Lower lobe of right lung (tissue), 2 donors: ENCODE results near the gene HTR2B. TPM values are rescaled to one million over a fixed set of nuclear protein-coding genes. Genes with fewer than 3 reads are reported as not detected.

ENCODE experiments used
- ATAC-seq, 2 donors: fragments of 200-7000 bp; cut with Tn5 transposase; one replicate each; pipeline ENCODE4 v1.9.1; 2020 to 2022; ENCODE audit warnings: mild to moderate bottlenecking in 2 of 2, moderate library complexity in 2 of 2
- DNase-seq: peaks from one replicate; pipeline ENCODE4 v3.0.0-alpha.2; 2020
- H3K27ac ChIP-seq: fragments of 200-600 bp; one replicate; pipeline ENCODE4 v1.8.0; 2022
- H3K27me3 ChIP-seq: fragments of 200-600 bp; one replicate; pipeline ENCODE4 v1.8.0; 2022; ENCODE audit warnings: low read depth
- H3K36me3 ChIP-seq: fragments of 200-600 bp; one replicate; pipeline ENCODE4 v1.8.0; 2022; ENCODE audit warnings: mild to moderate bottlenecking
- H3K4me1 ChIP-seq: fragments of 200-600 bp; one replicate; pipeline ENCODE4 v1.8.0; 2022
- H3K4me3 ChIP-seq: fragments of 200-600 bp; one replicate; pipeline ENCODE4 v1.8.0; 2022; ENCODE audit warnings: mild to moderate bottlenecking
- H3K9me3 ChIP-seq: fragments of 200-600 bp; one replicate; pipeline ENCODE4 v1.8.0; 2022
- intact Hi-C: fragments of 100-400 bp; cut with DNase I; formaldehyde crosslinking; loops from one replicate; pipeline ENCODE4 v1.11.0; 2022
- total RNA-seq: library from RNA; stranded (reverse); fragmentation: NEBNext Ultra II Directional; extraction: Animal tissue kit (Norgen Biotek cat#: 25700); gene quantifications from one replicate; pipeline ENCODE4 v1.2.1, GENCODE V29; 2021
- TF ChIP-seq, protein P1 (sequence below): fragments of 200-600 bp; IDR thresholded peaks from one replicate; pipeline ENCODE4 v1.8.0; 2022; ENCODE audit warnings: antibody characterized with exemption, mild to moderate bottlenecking
- donor health status: DM: no; HTN: yes; CAD: no; lungs with severe emphysema.

Gene HTR2B
- total RNA-seq, 1 donor from 2014 or later = 0.65 TPM

DNA sequence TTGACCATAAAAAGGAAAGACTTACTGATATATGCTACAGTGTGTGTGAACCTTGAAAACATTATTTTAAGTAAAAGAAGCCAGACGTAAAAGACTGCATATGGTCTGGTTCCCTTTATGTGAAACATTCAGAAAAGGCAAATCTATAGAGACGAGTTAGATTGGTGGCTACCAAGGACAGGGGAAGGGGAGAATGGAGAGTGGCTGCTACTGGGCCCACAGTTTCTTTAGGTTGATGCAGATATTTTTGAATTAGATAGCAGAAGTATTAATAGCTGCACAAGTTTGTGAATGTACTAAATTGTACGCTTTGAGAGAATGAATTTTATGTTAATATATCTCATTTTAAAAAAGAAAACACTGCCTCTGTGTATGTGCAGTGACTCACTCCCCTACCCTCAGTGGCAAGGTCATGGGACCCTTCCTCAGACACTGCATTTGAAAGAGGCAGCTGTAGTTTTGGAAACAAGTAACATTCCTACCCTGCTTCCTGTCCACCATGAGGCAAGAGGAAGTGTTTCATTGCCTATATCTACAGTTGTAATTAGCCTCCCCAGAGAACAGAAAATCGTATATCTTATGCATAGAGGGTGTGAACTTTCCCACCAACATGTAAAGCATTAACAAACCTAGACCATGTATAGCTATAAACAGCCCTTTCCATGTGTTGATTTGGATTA, 43.8 kb upstream of the HTR2B start:
- no peak for ATAC-seq
- H3K27me3 ChIP-seq = no peaks in the 10 kb centered on the region
- no peaks in the 10 kb centered on the region for H3K4me1 ChIP-seq
- TF ChIP-seq, protein P1, sequence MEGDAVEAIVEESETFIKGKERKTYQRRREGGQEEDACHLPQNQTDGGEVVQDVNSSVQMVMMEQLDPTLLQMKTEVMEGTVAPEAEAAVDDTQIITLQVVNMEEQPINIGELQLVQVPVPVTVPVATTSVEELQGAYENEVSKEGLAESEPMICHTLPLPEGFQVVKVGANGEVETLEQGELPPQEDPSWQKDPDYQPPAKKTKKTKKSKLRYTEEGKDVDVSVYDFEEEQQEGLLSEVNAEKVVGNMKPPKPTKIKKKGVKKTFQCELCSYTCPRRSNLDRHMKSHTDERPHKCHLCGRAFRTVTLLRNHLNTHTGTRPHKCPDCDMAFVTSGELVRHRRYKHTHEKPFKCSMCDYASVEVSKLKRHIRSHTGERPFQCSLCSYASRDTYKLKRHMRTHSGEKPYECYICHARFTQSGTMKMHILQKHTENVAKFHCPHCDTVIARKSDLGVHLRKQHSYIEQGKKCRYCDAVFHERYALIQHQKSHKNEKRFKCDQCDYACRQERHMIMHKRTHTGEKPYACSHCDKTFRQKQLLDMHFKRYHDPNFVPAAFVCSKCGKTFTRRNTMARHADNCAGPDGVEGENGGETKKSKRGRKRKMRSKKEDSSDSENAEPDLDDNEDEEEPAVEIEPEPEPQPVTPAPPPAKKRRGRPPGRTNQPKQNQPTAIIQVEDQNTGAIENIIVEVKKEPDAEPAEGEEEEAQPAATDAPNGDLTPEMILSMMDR = no peak
- H3K27ac ChIP-seq = no peak overlapping the region
- no peaks in the 10 kb centered on the region for H3K9me3 ChIP-seq
- intact Hi-C loops = no loop called here
- peaks cover 71% of the 10 kb centered on the region for H3K36me3 ChIP-seq
- no peak overlapping the region for H3K4me3 ChIP-seq
- DNase-seq = no peak

DNA sequence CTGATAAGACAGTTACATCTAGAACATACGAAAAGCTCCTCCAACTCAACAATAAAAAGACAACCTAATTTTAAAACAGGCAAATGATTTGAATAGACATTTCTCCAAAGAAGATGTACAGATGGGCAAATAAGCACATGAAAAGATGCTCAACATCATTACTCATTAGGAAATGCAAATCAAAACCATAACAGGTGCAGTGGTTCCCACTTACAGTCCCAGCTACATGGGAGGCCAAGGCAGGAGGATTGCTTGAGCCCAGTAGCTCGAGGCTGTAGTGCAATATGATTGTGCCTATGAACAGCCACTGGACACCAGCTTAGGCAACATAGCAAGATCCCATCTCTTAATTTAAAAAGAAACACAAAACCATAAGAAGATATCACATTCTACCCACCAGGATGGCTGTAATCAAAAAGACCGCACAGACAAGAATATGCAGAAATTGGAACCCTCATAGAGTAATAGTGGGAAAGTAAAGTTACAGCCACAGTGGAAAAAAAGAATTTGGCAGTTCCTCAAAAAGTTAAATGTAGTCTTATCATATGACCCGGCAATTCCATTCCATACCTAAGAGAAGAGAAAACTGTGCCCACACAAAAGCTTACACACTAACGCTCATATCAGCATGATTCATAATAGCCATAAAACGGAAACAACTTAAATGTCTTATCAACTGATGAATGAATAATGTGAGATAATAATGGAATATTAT, 43.1 kb upstream of the HTR2B start:
- Histone ChIP-seq H3K27ac (no peak overlapping the region), H3K4me3 (no peak overlapping the region), H3K36me3 (peaks cover 71% of the 10 kb centered on the region), H3K27me3 (no peaks in the 10 kb centered on the region), H3K4me1 (no peaks in the 10 kb centered on the region), H3K9me3 (no peaks in the 10 kb centered on the region)
- intact Hi-C loops = no loop called here
- DNase-seq (no peak), ATAC-seq (no peak)
- TF ChIP-seq, protein P1 = no peak

DNA sequence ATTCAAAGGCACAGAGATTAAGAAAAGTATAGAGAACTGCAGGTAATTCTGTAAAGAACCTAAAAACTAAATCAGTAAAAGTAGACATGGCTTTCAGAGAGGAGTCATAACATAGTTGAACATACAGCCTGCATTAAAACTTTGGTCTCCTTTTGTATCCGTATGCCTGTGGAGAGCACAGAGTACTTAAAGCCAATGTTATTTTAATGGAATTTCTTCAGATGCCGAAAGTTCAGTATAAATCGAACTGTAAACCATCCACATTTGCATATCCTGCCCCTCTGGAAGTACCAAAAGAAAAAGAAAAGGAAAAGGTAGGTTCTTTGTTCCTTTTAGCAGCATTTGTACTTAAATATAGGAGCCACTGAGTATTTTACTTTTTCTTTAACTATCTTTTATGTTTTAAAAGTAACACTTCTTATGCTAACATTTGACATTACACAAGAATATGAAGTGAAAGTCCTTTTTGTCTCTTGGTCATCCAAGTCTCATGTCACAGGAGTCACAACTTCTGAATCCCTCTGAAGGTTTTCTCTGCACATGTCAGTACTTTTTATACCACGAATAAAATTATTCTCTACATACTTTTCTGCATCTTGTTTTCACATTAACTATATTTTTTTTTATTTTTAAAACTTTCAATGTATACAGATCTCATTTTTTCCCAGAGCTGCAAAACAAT, 38.7 kb upstream of the HTR2B start:
- peaks cover 9% of the 10 kb centered on the region for H3K4me1 ChIP-seq
- H3K9me3 ChIP-seq = no peaks in the 10 kb centered on the region
- no peaks in the 10 kb centered on the region for H3K27me3 ChIP-seq
- TF ChIP-seq, protein P1 = no peak
- intact Hi-C loops = no loop called here
- peaks cover 61% of the 10 kb centered on the region for H3K36me3 ChIP-seq
- H3K4me3 ChIP-seq = no peak overlapping the region
- DNase-seq (no peak), ATAC-seq (no peak)
- H3K27ac ChIP-seq = no peak overlapping the region

DNA sequence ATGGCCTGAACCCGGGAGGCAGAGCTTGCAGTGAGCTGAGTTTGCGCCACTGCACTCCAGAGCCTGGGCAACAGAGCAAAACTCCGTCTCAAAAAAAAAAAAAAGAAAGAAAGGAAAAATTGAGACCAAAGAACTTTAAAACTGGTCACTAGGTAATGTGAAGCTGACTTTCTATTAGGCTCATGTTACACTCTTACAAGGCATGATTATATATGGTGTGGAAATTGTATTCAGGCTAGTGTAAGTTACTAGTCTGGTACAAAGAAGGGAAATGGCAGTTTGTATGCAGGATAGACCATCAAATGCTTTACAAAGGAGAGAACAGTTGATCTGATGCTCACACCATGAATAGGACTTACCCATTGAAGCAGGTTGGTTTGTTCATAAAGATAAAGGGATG, 38.2 kb upstream of the HTR2B start:
- intact Hi-C loops = no loop called here
- H3K4me1 ChIP-seq = peaks cover 9% of the 10 kb centered on the region
- H3K27me3 ChIP-seq = no peaks in the 10 kb centered on the region
- H3K27ac ChIP-seq = no peak overlapping the region
- TF ChIP-seq, protein P1 = no peak
- H3K9me3 ChIP-seq = no peaks in the 10 kb centered on the region
- H3K36me3 ChIP-seq = peaks cover 60% of the 10 kb centered on the region
- DNase-seq (no peak), ATAC-seq (no peak)
- H3K4me3 ChIP-seq = no peak overlapping the region

DNA sequence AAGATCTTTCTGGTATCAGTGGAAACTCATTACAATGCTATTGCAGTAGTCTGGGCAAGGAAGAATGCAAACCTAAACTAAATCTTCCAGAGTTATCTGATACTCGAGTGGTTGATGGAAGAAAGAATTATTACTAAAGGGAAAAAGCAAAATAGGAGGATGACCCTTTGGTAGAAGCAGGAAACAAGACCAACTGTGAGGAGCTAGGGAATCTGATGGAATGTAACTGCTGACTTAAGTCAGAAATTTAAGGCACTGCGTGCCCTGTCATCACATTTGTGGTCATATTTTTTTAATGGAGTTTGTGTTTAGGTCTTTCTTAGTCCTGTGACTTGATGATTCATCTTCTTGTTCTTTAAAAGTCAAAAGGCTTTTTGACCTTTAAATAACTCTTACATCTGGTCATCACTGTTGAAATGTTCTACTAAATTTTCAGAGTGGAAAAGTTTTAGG, 37.1 kb upstream of the HTR2B start:
- peaks cover 49% of the 10 kb centered on the region for H3K36me3 ChIP-seq
- ATAC-seq (no peak), DNase-seq (no peak)
- H3K4me3 ChIP-seq = no peak overlapping the region
- no peaks in the 10 kb centered on the region for H3K27me3 ChIP-seq
- TF ChIP-seq, protein P1 = no peak
- peak overlapping the region; percentile 52 for H3K27ac ChIP-seq
- no peaks in the 10 kb centered on the region for H3K9me3 ChIP-seq
- intact Hi-C loops = no loop called here
- peaks cover 9% of the 10 kb centered on the region for H3K4me1 ChIP-seq
